HG03460 (cell line): Measurements from ENCODE around the gene LGALS3BP.

Experiments used
- ATAC-seq: cut with Tn5 transposase; IDR thresholded peaks from one replicate; pipeline ENCODE4 v1.9.1; 2021; ENCODE audit not compliant: unreplicated experiment

Gene LGALS3BP

DNA sequence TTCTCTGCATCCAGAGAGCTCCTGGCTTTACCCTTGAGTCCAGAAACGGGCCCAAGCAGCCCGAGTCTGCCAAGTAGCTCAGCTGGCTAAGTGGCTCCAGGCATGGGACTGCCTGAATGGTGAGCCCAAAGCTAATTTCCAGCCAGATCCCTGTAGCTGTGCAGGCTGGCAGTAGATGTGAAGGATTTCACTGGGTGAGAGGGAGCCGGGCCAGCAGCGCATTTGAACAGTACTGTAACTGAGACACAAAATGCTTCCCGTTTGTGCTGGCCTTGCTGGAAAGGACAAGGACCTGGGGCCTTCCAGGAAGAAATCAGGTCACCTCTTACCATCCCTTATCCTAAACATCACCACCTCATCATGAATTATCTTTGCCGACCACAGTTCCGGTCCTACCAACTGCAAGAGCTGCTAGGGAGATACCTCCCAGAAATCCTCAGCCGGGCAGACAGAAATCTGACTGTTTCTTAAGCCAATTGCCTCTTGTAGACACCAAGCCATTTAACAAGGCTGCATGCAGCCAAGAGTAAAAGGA, 58.2 kb downstream of the LGALS3BP start:
- ATAC-seq = no peak
